Endothelial cell of umbilical vein (primary cell): ENCODE results near the gene GADD45G. TPM values are rescaled to one million over a fixed set of nuclear protein-coding genes. Genes with fewer than 3 reads are reported as not detected.

ENCODE experiments used
- BruUV-seq: library from RNA; stranded (reverse); fragments of 400-500 nt; replicated peaks from 2 replicates; lab custom pipeline; 2021; lab: Mats Ljungman, UMichigan
- CTCF ChIA-PET: fragments of 300-600, 350-600 bp; sonication (Branson Sonifier 250); formaldehyde crosslinking; loops from one replicate; lab custom pipeline; 2021; ENCODE audit warnings: antibody characterized with exemption, inconsistent platforms; lab: Charles Lee
- POLR2A ChIA-PET: fragments of 300-600, 350-600 bp; sonication (Branson Sonifier 250); formaldehyde crosslinking; loops from one replicate; lab custom pipeline; 2021; ENCODE audit warnings: antibody characterized with exemption, inconsistent platforms; lab: Charles Lee
- DNase-seq: peaks from one replicate; pipeline ENCODE4 v3.0.0-alpha.2; 2011; ENCODE audit warnings: low read depth, low spot score
- FAIRE-seq: peaks from 2 replicates; lab custom pipeline; 2011; peaks lifted over from hg19 to GRCh38; lab: Jason Lieb, UNC
- H2AFZ ChIP-seq: 2 replicates; pipeline ENCODE4 v1.6.0; 2012; ENCODE audit warnings: low read depth, low read length, control low read depth, inconsistent platforms
- H3K27ac ChIP-seq: 2 replicates; pipeline ENCODE4 v1.5.1; 2011; ENCODE audit warnings: low read depth, mild to moderate bottlenecking, control low read depth, low read length, moderate library complexity; ENCODE audit not compliant: insufficient read depth
- H3K27me3 ChIP-seq, 2 experiments: 2 replicates each; pipeline versions ENCODE4 v1.6.0 to v1.6.1; 2011; ENCODE audit warnings: low read length in 2 of 2, mixed read lengths in 1 of 2; ENCODE audit not compliant: control insufficient read depth in 2 of 2, insufficient read depth in 2 of 2
- H3K36me3 ChIP-seq, 2 experiments: 2 replicates in 1 of 2; 3 replicates in 1 of 2; pipeline ENCODE4 v1.5.1; 2011; ENCODE audit warnings: low read length in 2 of 2, mild to moderate bottlenecking in 1 of 2, moderate library complexity in 1 of 2; ENCODE audit not compliant: control insufficient read depth in 2 of 2, insufficient read depth in 2 of 2; ENCODE audit errors: extremely low read depth in 1 of 2
- H3K4me1 ChIP-seq: 3 replicates; pipeline ENCODE4 v1.5.1; 2011; ENCODE audit warnings: mild to moderate bottlenecking, low read length; ENCODE audit not compliant: control insufficient read depth, insufficient read depth; ENCODE audit errors: extremely low read depth
- H3K4me2 ChIP-seq: 2 replicates; pipeline ENCODE4 v1.6.1; 2011; ENCODE audit warnings: low read length, control low read depth, mixed read lengths; ENCODE audit not compliant: insufficient read depth
- H3K4me3 ChIP-seq, 3 experiments: fragments of 200-600 bp in 1 of 3; sonication (generic), shearing (Covaris generic) in 1 of 3; replicated peaks in 1 of 3; 2 replicates each; pipeline ENCODE4 v1.5.1; 2011 to 2016; ENCODE audit warnings: control low read depth in 3 of 3, low read length in 3 of 3, mild to moderate bottlenecking in 2 of 3, inconsistent platforms in 1 of 3, low read depth in 1 of 3, moderate library complexity in 1 of 3; ENCODE audit not compliant: insufficient read depth in 1 of 3
- H3K79me2 ChIP-seq: 2 replicates; pipeline ENCODE4 v1.6.0; 2012; ENCODE audit warnings: low read length, inconsistent platforms; ENCODE audit not compliant: control insufficient read depth, insufficient read depth
- H3K9ac ChIP-seq: replicated peaks from 2 replicates; pipeline ENCODE3; 2011; ENCODE audit warnings: low read length, control low read depth; ENCODE audit not compliant: insufficient read depth; ENCODE audit errors: extremely low read depth
- H3K9me1 ChIP-seq: replicated peaks from 3 replicates; pipeline ENCODE4 v1.6.0; 2011; ENCODE audit warnings: mild to moderate bottlenecking, low read length; ENCODE audit not compliant: control insufficient read depth, insufficient read depth; ENCODE audit errors: extremely low read depth
- H3K9me3 ChIP-seq: replicated peaks from 2 replicates; pipeline ENCODE4 v1.5.1; 2012; ENCODE audit warnings: low read length, inconsistent platforms; ENCODE audit not compliant: control insufficient read depth, insufficient read depth
- H4K20me1 ChIP-seq: replicated peaks from 2 replicates; pipeline ENCODE3; 2011; ENCODE audit warnings: mild to moderate bottlenecking, low read length; ENCODE audit not compliant: control insufficient read depth, insufficient read depth; ENCODE audit errors: extremely low read depth
- EZH2 ChIP-seq: IDR thresholded peaks from 2 replicates; pipeline ENCODE4 v1.6.1; 2012; ENCODE audit warnings: borderline replicate concordance, low read depth, mild to moderate bottlenecking, moderate library complexity, low read length, inconsistent platforms; ENCODE audit not compliant: severe bottlenecking
- FOS ChIP-seq: IDR thresholded peaks from 2 replicates; pipeline ENCODE4 v1.6.1; 2011; ENCODE audit warnings: mild to moderate bottlenecking, low read length, moderate library complexity, borderline replicate concordance; ENCODE audit not compliant: insufficient read depth
- GATA2 ChIP-seq: IDR thresholded peaks from 2 replicates; pipeline ENCODE4 v1.7.0; 2011; ENCODE audit warnings: low read depth, mild to moderate bottlenecking, moderate library complexity, mixed read lengths, low read length; ENCODE audit not compliant: insufficient read length, insufficient read depth
- JUN ChIP-seq: IDR thresholded peaks from 2 replicates; pipeline ENCODE4 v1.6.1; 2011; ENCODE audit warnings: borderline replicate concordance, low read depth; ENCODE audit not compliant: insufficient read length, insufficient read depth
- MAX ChIP-seq: IDR thresholded peaks from 2 replicates; pipeline ENCODE4 v1.6.1; 2011; ENCODE audit not compliant: insufficient read depth, insufficient read length
- MYC ChIP-seq: IDR thresholded peaks from one replicate; pipeline ENCODE4 v1.6.1; 2011; ENCODE audit warnings: mild to moderate bottlenecking, low read depth, low read length
- POLR2A ChIP-seq: IDR thresholded peaks from 2 replicates; pipeline ENCODE4 v1.6.1; 2012; ENCODE audit warnings: low read depth, mild to moderate bottlenecking, control low read depth, low read length
- POLR2AphosphoS5 ChIP-seq: IDR thresholded peaks from 2 replicates; pipeline ENCODE4 v1.6.1; 2012; ENCODE audit warnings: low read depth, mild to moderate bottlenecking, control low read depth, low read length, moderate library complexity; ENCODE audit not compliant: insufficient read depth
- dilution Hi-C: fragments of 300-500 bp; cut with MboI; formaldehyde crosslinking; loops from one replicate; pipeline ENCODE4 v1.15.0; 2019; ENCODE audit warnings: low sequenced_read_pairs; ENCODE audit not compliant: extremely low pct_ligation_motif_present
- intact Hi-C: fragments of 100-400 bp; cut with micrococcal nuclease; formaldehyde crosslinking; loops from one replicate; pipeline ENCODE4 v1.10.0; 2022
- polyA plus RNA-seq, 4 experiments: library from polyadenylated mRNA; depleted of rRNA in 3 of 4; stranded (reverse) in 3 of 4; unstranded in 1 of 4; fragments of >200 nt; gene quantifications; 2 replicates each; pipeline versions ENCODE4 v1.2.1 to v1.2.3, GENCODE V29; 2011 to 2012; ENCODE audit warnings: missing spikeins in 1 of 4
- total RNA-seq: library from RNA; stranded (reverse); gene quantifications from 2 replicates; pipeline ENCODE4 v1.2.3, GENCODE V29; 2021
- TF ChIP-seq, protein P1 (sequence below), 2 donors: IDR thresholded peaks; 1 replicate in 1 of 2; 2 replicates in 1 of 2; pipeline ENCODE4 v1.5.1; 2011; ENCODE audit warnings: low read length in 2 of 2, mild to moderate bottlenecking in 2 of 2, moderate library complexity in 2 of 2, control low read depth in 1 of 2, inconsistent platforms in 1 of 2, low read depth in 1 of 2; ENCODE audit not compliant: insufficient read depth in 1 of 2; ENCODE audit errors: extremely low read depth in 1 of 2

The GADD45G gene
- total and polyA plus RNA-seq, 2 donors (not counting 3 experiments of a cell fraction or from before 2014, with no cell fraction given), result 0.44 to 0.64 TPM

GRCh38 chr9:89628601-89629000 is 23.8 kb downstream of the GADD45G start:
- BruUV-seq, result no TSS peak
- no peaks in the 10 kb centered on the region for H3K27me3 ChIP-seq
- no peak overlapping the region for H3K27ac ChIP-seq
- no peaks in the 10 kb centered on the region for H4K20me1 ChIP-seq
- intact Hi-C loops, result no loop called here
- CTCF ChIA-PET, result interaction anchor here (0.7 to 1.7 kb wide), 2 partner anchors 11 to 31 kb away, joined by 3 to 5 read pairs; no protein-coding TSS in a partner anchor
- H3K79me2 ChIP-seq, result no peaks in the 10 kb centered on the region
- H3K36me3 ChIP-seq, result no peaks in the 10 kb centered on the region
- H3K9me1 ChIP-seq, result no peaks in the 10 kb centered on the region
- POLR2A ChIA-PET, result no interaction called here
- TF ChIP-seq POLR2AphosphoS5 (no peak), POLR2A (no peak), MYC (no peak), JUN (no peak), GATA2 (no peak), FOS (no peak), MAX (no peak), EZH2 (no peak)
- TF ChIP-seq, protein P1, sequence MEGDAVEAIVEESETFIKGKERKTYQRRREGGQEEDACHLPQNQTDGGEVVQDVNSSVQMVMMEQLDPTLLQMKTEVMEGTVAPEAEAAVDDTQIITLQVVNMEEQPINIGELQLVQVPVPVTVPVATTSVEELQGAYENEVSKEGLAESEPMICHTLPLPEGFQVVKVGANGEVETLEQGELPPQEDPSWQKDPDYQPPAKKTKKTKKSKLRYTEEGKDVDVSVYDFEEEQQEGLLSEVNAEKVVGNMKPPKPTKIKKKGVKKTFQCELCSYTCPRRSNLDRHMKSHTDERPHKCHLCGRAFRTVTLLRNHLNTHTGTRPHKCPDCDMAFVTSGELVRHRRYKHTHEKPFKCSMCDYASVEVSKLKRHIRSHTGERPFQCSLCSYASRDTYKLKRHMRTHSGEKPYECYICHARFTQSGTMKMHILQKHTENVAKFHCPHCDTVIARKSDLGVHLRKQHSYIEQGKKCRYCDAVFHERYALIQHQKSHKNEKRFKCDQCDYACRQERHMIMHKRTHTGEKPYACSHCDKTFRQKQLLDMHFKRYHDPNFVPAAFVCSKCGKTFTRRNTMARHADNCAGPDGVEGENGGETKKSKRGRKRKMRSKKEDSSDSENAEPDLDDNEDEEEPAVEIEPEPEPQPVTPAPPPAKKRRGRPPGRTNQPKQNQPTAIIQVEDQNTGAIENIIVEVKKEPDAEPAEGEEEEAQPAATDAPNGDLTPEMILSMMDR (IDR thresholded peaks at IDR 0.05; ENCODE audit: extremely low read depth in 1 of 2, insufficient read depth in 1 of 2, low read depth in 1 of 2, low read length in 2 of 2), result no peak
- dilution Hi-C loops, result no loop called here
- no peaks in the 10 kb centered on the region for H3K9me3 ChIP-seq
- no peaks in the 10 kb centered on the region for H3K4me1 ChIP-seq
- H3K4me3 ChIP-seq, result no peak overlapping the region
- no peak overlapping the region for H3K4me2 ChIP-seq
- no peak overlapping the region for H3K9ac ChIP-seq
- H2AFZ ChIP-seq, result no peak overlapping the region
- FAIRE-seq (no peak), DNase-seq (no peak)
